Measurements from ENCODE around the gene DSCAM.

DSCAM gene

GRCh38 chr21:40178726-40179125 lies 668.2 kb downstream of the DSCAM start:
- DNase-seq (ENCODE audit: low read depth): no peak

GRCh38 chr21:40177979-40178378 lies 669.0 kb downstream of the DSCAM start:
- no peak for DNase-seq (ENCODE audit: low read depth)

GRCh38 chr21:40176724-40177123 lies 670.2 kb downstream of the DSCAM start:
- no peak for DNase-seq (ENCODE audit: low read depth)

GRCh38 chr21:40173816-40174215 lies 673.1 kb downstream of the DSCAM start:
- DNase-seq (ENCODE audit: low read depth): no peak

- no peak for DNase-seq (ENCODE audit: low read depth)
Observed at GRCh38 chr21:40169971-40170370, 677.0 kb downstream of the DSCAM start.

GRCh38 chr21:40166291-40166843 lies 680.6 kb downstream of the DSCAM start:
- no peak for DNase-seq (ENCODE audit: low read depth)

- no peak for DNase-seq (ENCODE audit: low read depth)
Observed at GRCh38 chr21:40165773-40166070, 681.2 kb downstream of the DSCAM start.

GRCh38 chr21:40164905-40165772 lies 681.8 kb downstream of the DSCAM start:
- no peak for DNase-seq (ENCODE audit: low read depth)

- DNase-seq (ENCODE audit: low read depth): no peak
Observed at GRCh38 chr21:40162075-40162474, 684.9 kb downstream of the DSCAM start.

GRCh38 chr21:40160911-40161310 lies 686.0 kb downstream of the DSCAM start:
- no peak for DNase-seq (ENCODE audit: low read depth)

- DNase-seq (ENCODE audit: low read depth): no peak
Observed at GRCh38 chr21:40158366-40158765, 688.6 kb downstream of the DSCAM start.

GRCh38 chr21:40155563-40155962 lies 691.4 kb downstream of the DSCAM start:
- no peak for DNase-seq (ENCODE audit: low read depth)

- no peak for DNase-seq (ENCODE audit: low read depth)
Observed at GRCh38 chr21:40153351-40153750, 693.6 kb downstream of the DSCAM start.

GRCh38 chr21:40152476-40152875 lies 694.5 kb downstream of the DSCAM start:
- no peak for DNase-seq (ENCODE audit: low read depth)

GRCh38 chr21:40151611-40152010 lies 695.3 kb downstream of the DSCAM start:
- DNase-seq (ENCODE audit: low read depth): no peak

- no peak for DNase-seq (ENCODE audit: low read depth)
Observed at GRCh38 chr21:40146216-40146837, 700.6 kb downstream of the DSCAM start.

- DNase-seq (ENCODE audit: low read depth): peak; percentile 13
Observed at GRCh38 chr21:40143822-40144525, 703.0 kb downstream of the DSCAM start.

GRCh38 chr21:40141621-40142020 lies 705.3 kb downstream of the DSCAM start:
- no peak for DNase-seq (ENCODE audit: low read depth)

GRCh38 chr21:40140675-40141074 lies 706.3 kb downstream of the DSCAM start:
- no peak for DNase-seq (ENCODE audit: low read depth)

GRCh38 chr21:40139636-40140035 lies 707.3 kb downstream of the DSCAM start:
- no peak for DNase-seq (ENCODE audit: low read depth)

- DNase-seq (ENCODE audit: low read depth): no peak
Observed at GRCh38 chr21:40136571-40136970, 710.4 kb downstream of the DSCAM start.

- DNase-seq (ENCODE audit: low read depth): no peak
Observed at GRCh38 chr21:40134731-40135492, 712.0 kb downstream of the DSCAM start.
